ENCODE results near the gene NFIC.

The NFIC gene

GRCh38 chr19:3465552-3465951 lies 99.2 kb downstream of the NFIC start:
- no peak for ATAC-seq (ENCODE audit: low read depth)
- peaks cover 8% of the 10 kb centered on the region for H3K36me3 Mint-ChIP-seq

GRCh38 chr19:3466635-3467034 lies 100.3 kb downstream of the NFIC start:
- peaks cover 4% of the 10 kb centered on the region for H3K9me3 Mint-ChIP-seq
- DNase-seq (ENCODE audit: low spot score in 2 of 2) (no peak), ATAC-seq (ENCODE audit: low read depth) (no peak)
- H3K4me1 Mint-ChIP-seq = no peaks in the 10 kb centered on the region
- H3K36me3 Mint-ChIP-seq = peaks cover 8% of the 10 kb centered on the region
- H3K27ac Mint-ChIP-seq = no peak overlapping the region
- H3K4me3 Mint-ChIP-seq = no peak overlapping the region
- H3K27me3 Mint-ChIP-seq = peaks cover 4% of the 10 kb centered on the region

More at GRCh38 chr19:3465552-3465951, 99.2 kb downstream of the NFIC start:
- Mint-ChIP-seq H3K27ac (no peak overlapping the region), H3K4me3 (no peak overlapping the region), H3K9me3 (peaks cover 4% of the 10 kb centered on the region), H3K27me3 (peaks cover 2% of the 10 kb centered on the region), H3K4me1 (no peaks in the 10 kb centered on the region)
- no peak for DNase-seq (ENCODE audit: low spot score in 2 of 2)

GRCh38 chr19:3467437-3468198 lies 101.2 kb downstream of the NFIC start:
- ATAC-seq (ENCODE audit: low read depth) = no peak
- Mint-ChIP-seq H3K4me1 (no peaks in the 10 kb centered on the region), H3K4me3 (no peak overlapping the region), H3K36me3 (peaks cover 8% of the 10 kb centered on the region), H3K27me3 (peaks cover 4% of the 10 kb centered on the region), H3K9me3 (peaks cover 4% of the 10 kb centered on the region), H3K27ac (no peak overlapping the region)
- no peak for DNase-seq (ENCODE audit: low spot score in 2 of 2)

- Mint-ChIP-seq H3K9me3 (peaks cover 4% of the 10 kb centered on the region), H3K27me3 (peaks cover 4% of the 10 kb centered on the region), H3K27ac (no peak overlapping the region), H3K4me3 (no peak overlapping the region), H3K36me3 (peaks cover 5% of the 10 kb centered on the region), H3K4me1 (no peaks in the 10 kb centered on the region)
- DNase-seq (ENCODE audit: low spot score in 2 of 2) = no peak
- ATAC-seq (ENCODE audit: low read depth) = no peak
Observed at GRCh38 chr19:3468211-3468610, 101.8 kb downstream of the NFIC start.

- H3K4me1 Mint-ChIP-seq = no peaks in the 10 kb centered on the region
- peaks cover 5% of the 10 kb centered on the region for H3K36me3 Mint-ChIP-seq
- ATAC-seq (ENCODE audit: low read depth) (no peak), DNase-seq (ENCODE audit: low spot score in 2 of 2) (no peak)
- H3K9me3 Mint-ChIP-seq = peaks cover 4% of the 10 kb centered on the region
- H3K27ac Mint-ChIP-seq = no peak overlapping the region
- no peak overlapping the region for H3K4me3 Mint-ChIP-seq
- peaks cover 6% of the 10 kb centered on the region for H3K27me3 Mint-ChIP-seq
Observed at GRCh38 chr19:3469638-3470499, 103.5 kb downstream of the NFIC start.

GRCh38 chr19:3470500-3471128 lies 104.2 kb downstream of the NFIC start:
- Mint-ChIP-seq H3K27ac (no peak overlapping the region), H3K4me1 (no peaks in the 10 kb centered on the region), H3K27me3 (peaks cover 6% of the 10 kb centered on the region), H3K4me3 (no peak overlapping the region), H3K36me3 (peaks cover 4% of the 10 kb centered on the region), H3K9me3 (peaks cover 4% of the 10 kb centered on the region)
- ATAC-seq (ENCODE audit: low read depth) = no peak
- DNase-seq (ENCODE audit: low spot score in 2 of 2) = no peak

- peaks cover 4% of the 10 kb centered on the region for H3K36me3 Mint-ChIP-seq
- H3K4me3 Mint-ChIP-seq = no peak overlapping the region
- DNase-seq (ENCODE audit: low spot score in 2 of 2) = peak; percentile 22 to 46
- peaks cover 4% of the 10 kb centered on the region for H3K9me3 Mint-ChIP-seq
- H3K27ac Mint-ChIP-seq = no peak overlapping the region
- ATAC-seq (ENCODE audit: low read depth) = peak; percentile 41
- no peaks in the 10 kb centered on the region for H3K4me1 Mint-ChIP-seq
- H3K27me3 Mint-ChIP-seq = peaks cover 6% of the 10 kb centered on the region
Observed at GRCh38 chr19:3471954-3472655, 105.7 kb downstream of the NFIC start.

GRCh38 chr19:3474010-3474409 lies 107.6 kb downstream of the NFIC start:
- no peak overlapping the region for H3K27ac Mint-ChIP-seq
- peaks cover 10% of the 10 kb centered on the region for H3K4me1 Mint-ChIP-seq
- no peak for DNase-seq (ENCODE audit: low spot score in 2 of 2)
- no peaks in the 10 kb centered on the region for H3K36me3 Mint-ChIP-seq
- H3K9me3 Mint-ChIP-seq = no peaks in the 10 kb centered on the region
- peaks cover 14% of the 10 kb centered on the region for H3K27me3 Mint-ChIP-seq
- no peak overlapping the region for H3K4me3 Mint-ChIP-seq
- no peak for ATAC-seq (ENCODE audit: low read depth)

GRCh38 chr19:3474614-3475013 lies 108.2 kb downstream of the NFIC start:
- ATAC-seq (ENCODE audit: low read depth) (no peak), DNase-seq (ENCODE audit: low spot score in 2 of 2) (no peak)
- Mint-ChIP-seq H3K9me3 (peaks cover 2% of the 10 kb centered on the region), H3K36me3 (peaks cover 3% of the 10 kb centered on the region), H3K27me3 (peaks cover 17% of the 10 kb centered on the region), H3K27ac (no peak overlapping the region), H3K4me3 (no peak overlapping the region), H3K4me1 (peaks cover 16% of the 10 kb centered on the region)

GRCh38 chr19:3475449-3475848 lies 109.1 kb downstream of the NFIC start:
- peaks cover 3% of the 10 kb centered on the region for H3K36me3 Mint-ChIP-seq
- no peak overlapping the region for H3K27ac Mint-ChIP-seq
- DNase-seq (ENCODE audit: low spot score in 2 of 2) (no peak), ATAC-seq (ENCODE audit: low read depth) (no peak)
- H3K4me3 Mint-ChIP-seq = no peak overlapping the region
- H3K9me3 Mint-ChIP-seq = peaks cover 2% of the 10 kb centered on the region
- H3K4me1 Mint-ChIP-seq = peaks cover 19% of the 10 kb centered on the region
- H3K27me3 Mint-ChIP-seq = peaks cover 21% of the 10 kb centered on the region

GRCh38 chr19:3476830-3477229 lies 110.4 kb downstream of the NFIC start:
- ATAC-seq (ENCODE audit: low read depth) (no peak), DNase-seq (ENCODE audit: low spot score in 2 of 2) (no peak)
- Mint-ChIP-seq H3K27me3 (peaks cover 18% of the 10 kb centered on the region), H3K4me1 (peaks cover 19% of the 10 kb centered on the region), H3K4me3 (no peak overlapping the region), H3K36me3 (peaks cover 3% of the 10 kb centered on the region), H3K9me3 (peaks cover 2% of the 10 kb centered on the region), H3K27ac (no peak overlapping the region)

- no peak for ATAC-seq (ENCODE audit: low read depth)
- Mint-ChIP-seq H3K4me1 (peaks cover 19% of the 10 kb centered on the region), H3K27me3 (peaks cover 18% of the 10 kb centered on the region), H3K4me3 (no peak overlapping the region), H3K9me3 (peaks cover 2% of the 10 kb centered on the region), H3K27ac (no peak overlapping the region), H3K36me3 (peaks cover 3% of the 10 kb centered on the region)
- no peak for DNase-seq (ENCODE audit: low spot score in 2 of 2)
Observed at GRCh38 chr19:3477506-3477905, 111.1 kb downstream of the NFIC start.

- peaks cover 3% of the 10 kb centered on the region for H3K36me3 Mint-ChIP-seq
- H3K27me3 Mint-ChIP-seq = peaks cover 18% of the 10 kb centered on the region
- H3K9me3 Mint-ChIP-seq = peaks cover 2% of the 10 kb centered on the region
- H3K4me3 Mint-ChIP-seq = peak overlapping the region; percentile 14
- DNase-seq (ENCODE audit: low spot score in 2 of 2) = no peak
- no peak overlapping the region for H3K27ac Mint-ChIP-seq
- peaks cover 19% of the 10 kb centered on the region for H3K4me1 Mint-ChIP-seq
- no peak for ATAC-seq (ENCODE audit: low read depth)
Observed at GRCh38 chr19:3477951-3478350, 111.6 kb downstream of the NFIC start.
